ENCODE results near the gene CCNK.

Gene CCNK

GRCh38 chr14:99535908-99536778 lies 54.9 kb downstream of the CCNK start:
- no peak for ATAC-seq
- TF ChIP-seq CSRNP3 (CRISPR knock-in tag; IDR thresholded peaks at IDR 0.05) (no peak), ZFP3 (CRISPR knock-in tag; IDR thresholded peaks at IDR 0.05) (no peak), TOX (CRISPR knock-in tag; IDR thresholded peaks at IDR 0.05; ENCODE audit: borderline replicate concordance) (no peak), PATZ1 (CRISPR knock-in tag; IDR thresholded peaks at IDR 0.05; ENCODE audit: borderline replicate concordance) (no peak)

GRCh38 chr14:99537399-99537798 lies 56.2 kb downstream of the CCNK start:
- TF ChIP-seq CSDC2 (CRISPR knock-in tag; IDR thresholded peaks at IDR 0.05) (no peak), TSHZ2 (CRISPR knock-in tag; IDR thresholded peaks at IDR 0.05) (no peak), PATZ1 (CRISPR knock-in tag; IDR thresholded peaks at IDR 0.05; ENCODE audit: borderline replicate concordance) (peak; percentile 38; the same call in 1 of the 2 replicates), ZNF8 (CRISPR knock-in tag; IDR thresholded peaks at IDR 0.05) (no peak), BACH2 (CRISPR knock-in tag; IDR thresholded peaks at IDR 0.05; ENCODE audit: borderline replicate concordance) (no peak)
- ATAC-seq: peak; percentile 94

- peak; percentile 45 for ATAC-seq
- TF ChIP-seq CREB5 (CRISPR knock-in tag; IDR thresholded peaks at IDR 0.05; ENCODE audit: low read depth) (no peak), CSRNP3 (CRISPR knock-in tag; IDR thresholded peaks at IDR 0.05) (no peak), ESRRG (CRISPR knock-in tag; IDR thresholded peaks at IDR 0.05) (no peak), ZNF70 (CRISPR knock-in tag; IDR thresholded peaks at IDR 0.05) (no peak), TCF4 (CRISPR knock-in tag; IDR thresholded peaks at IDR 0.05; ENCODE audit: borderline replicate concordance) (no peak)
These were observed 57.1 kb downstream of the CCNK start for GRCh38 chr14:99538275-99538674.

GRCh38 chr14:99538733-99539132 lies 57.5 kb downstream of the CCNK start:
- no peak for ATAC-seq
- TF ChIP-seq PATZ1 (CRISPR knock-in tag; IDR thresholded peaks at IDR 0.05; ENCODE audit: borderline replicate concordance): no peak
- TF ChIP-seq ARNTL (CRISPR knock-in tag; IDR thresholded peaks at IDR 0.05; ENCODE audit: borderline replicate concordance, low read depth): no peak

Data from SK-N-SH treated with all-trans-retinoic acid at 6 μM for 48 hours (cell line).